ENCODE results near the gene CR1L.
"Not testable (repeated sequence)": the region's sequence is repeated elsewhere in the genome, so short reads cannot be mapped to it uniquely, and the experiment has no call there.

The CR1L gene

GRCh38 chr1:207646944-207647579 is 2.1 kb downstream of the CR1L start:
- no peak for FAIRE-seq

GRCh38 chr1:207647671-207648333 is 2.9 kb downstream of the CR1L start:
- FAIRE-seq, result no peak

GRCh38 chr1:207648334-207649209 is 3.6 kb downstream of the CR1L start:
- no peak for FAIRE-seq

- FAIRE-seq, result no peak
Measured at GRCh38 chr1:207649210-207649753, 4.3 kb downstream of the CR1L start.

- FAIRE-seq, result no peak
Measured at GRCh38 chr1:207649865-207650580, 5.1 kb downstream of the CR1L start.

- no peak for FAIRE-seq
Measured at GRCh38 chr1:207651583-207651982, 6.7 kb downstream of the CR1L start.

GRCh38 chr1:207654320-207654719 is 9.4 kb downstream of the CR1L start:
- FAIRE-seq, result peak; percentile 58

- no peak for FAIRE-seq
Measured at GRCh38 chr1:207658408-207658807, 13.5 kb downstream of the CR1L start.

GRCh38 chr1:207658904-207659485 is 14.1 kb downstream of the CR1L start:
- no peak for FAIRE-seq

- FAIRE-seq, result no peak
Measured at GRCh38 chr1:207659545-207660153, 14.7 kb downstream of the CR1L start.

GRCh38 chr1:207661420-207661819 is 16.5 kb downstream of the CR1L start:
- not testable (repeated sequence) for FAIRE-seq

GRCh38 chr1:207666342-207666741 is 21.4 kb downstream of the CR1L start:
- FAIRE-seq, result no peak

GRCh38 chr1:207669528-207670009 is 24.6 kb downstream of the CR1L start:
- no peak for FAIRE-seq

GRCh38 chr1:207670192-207670591 is 25.3 kb downstream of the CR1L start:
- FAIRE-seq, result no peak

GRCh38 chr1:207670997-207671396 is 26.1 kb downstream of the CR1L start:
- FAIRE-seq, result no peak

GRCh38 chr1:207672522-207673130 is 27.7 kb downstream of the CR1L start:
- no peak for FAIRE-seq

GRCh38 chr1:207673399-207673798 is 28.5 kb downstream of the CR1L start:
- FAIRE-seq, result no peak

GRCh38 chr1:207676153-207676552 is 31.2 kb downstream of the CR1L start:
- FAIRE-seq, result no peak

GRCh38 chr1:207680590-207681388 is 35.9 kb downstream of the CR1L start:
- FAIRE-seq, result not testable (repeated sequence)

GRCh38 chr1:207682872-207683434 is 38.0 kb downstream of the CR1L start:
- not testable (repeated sequence) for FAIRE-seq

Measured in G401.6 (cell line).